Breast epithelium (tissue), 3 donors: ENCODE data around the gene PXYLP1.

Experiments used
- CTCF ChIP-seq, 3 donors: fragments of 450-650 bp; IDR thresholded peaks; one replicate each; pipeline ENCODE4 v1.5.1; 2016 to 2017; ENCODE audit warnings: antibody characterized with exemption in 3 of 3, mild to moderate bottlenecking in 3 of 3, moderate library complexity in 3 of 3
- POLR2A ChIP-seq: fragments of 450-650 bp; IDR thresholded peaks from one replicate; pipeline ENCODE4 v1.6.1; 2016; ENCODE audit warnings: antibody characterized with exemption, mild to moderate bottlenecking, moderate library complexity

GRCh38 chr3:141258973-141259372 lies 27.3 kb downstream of the PXYLP1 start:
- no peak for TF ChIP-seq CTCF (IDR thresholded peaks at IDR 0.05)
- no peak for TF ChIP-seq POLR2A
